ENCODE measurements around the gene FAM163A.
"Not testable (repeated sequence)": the region's sequence is repeated elsewhere in the genome, so short reads cannot be mapped to it uniquely, and the experiment has no call there.

The FAM163A gene

DNA sequence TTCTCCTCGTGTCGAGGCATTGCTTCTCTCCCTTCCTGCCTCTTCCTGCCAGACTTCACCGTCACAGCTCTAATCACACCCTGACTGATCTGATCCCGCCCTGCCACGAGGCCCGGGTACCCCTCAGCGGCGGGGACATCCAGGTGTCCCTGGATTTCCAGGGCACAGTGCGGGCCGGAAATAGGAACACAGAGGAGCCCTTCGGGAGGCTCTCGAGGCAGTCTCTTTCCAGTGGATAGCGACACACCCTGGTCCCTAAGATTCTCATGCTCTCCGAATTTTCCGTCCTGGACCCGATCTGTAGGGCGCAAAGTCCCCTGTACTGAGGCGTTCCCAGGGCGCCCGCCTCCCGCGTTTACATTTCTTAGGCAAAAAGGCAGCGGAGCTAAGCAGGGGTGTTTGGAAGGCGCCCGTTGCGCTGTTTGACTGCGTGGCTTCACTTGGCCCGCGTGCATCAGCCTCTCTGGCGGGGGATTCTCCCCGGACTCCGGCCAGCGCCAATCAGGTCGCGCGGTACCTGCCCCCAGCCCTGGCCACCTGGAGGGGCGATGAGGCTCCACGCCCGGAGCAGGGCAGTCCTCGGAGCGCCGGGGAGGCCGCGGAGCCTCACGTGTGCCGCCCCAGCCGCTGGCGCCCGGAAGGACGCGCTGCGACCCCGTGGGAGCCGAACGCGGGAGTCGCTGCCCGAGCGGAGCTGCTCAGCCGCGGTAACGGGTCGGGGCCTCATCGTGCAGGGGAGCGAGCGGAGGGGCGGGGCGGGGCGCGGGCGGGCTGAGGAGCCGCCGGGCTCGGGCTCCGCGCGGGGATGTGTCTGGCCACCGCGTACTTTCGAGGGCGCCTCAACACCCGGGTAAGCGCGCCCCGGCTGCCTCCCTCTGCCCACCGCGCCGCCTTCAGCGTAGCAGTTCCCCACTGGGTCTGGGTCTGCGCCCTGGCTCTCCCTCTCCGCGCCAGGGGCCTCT lies at the start of gene FAM163A:
Gene FAM163A, plus strand, starts transcription at position 575 of the 962 bp plus-strand sequence. CDS start 69,807 bp downstream, outside the sequence.
- peak within 1 kb of the TSS; percentile 4 for H3K4me3 ChIP-seq (ENCODE audit: low read length)
- no peak for DNase-seq (ENCODE audit: low read depth)
- TF ChIP-seq, protein P1, sequence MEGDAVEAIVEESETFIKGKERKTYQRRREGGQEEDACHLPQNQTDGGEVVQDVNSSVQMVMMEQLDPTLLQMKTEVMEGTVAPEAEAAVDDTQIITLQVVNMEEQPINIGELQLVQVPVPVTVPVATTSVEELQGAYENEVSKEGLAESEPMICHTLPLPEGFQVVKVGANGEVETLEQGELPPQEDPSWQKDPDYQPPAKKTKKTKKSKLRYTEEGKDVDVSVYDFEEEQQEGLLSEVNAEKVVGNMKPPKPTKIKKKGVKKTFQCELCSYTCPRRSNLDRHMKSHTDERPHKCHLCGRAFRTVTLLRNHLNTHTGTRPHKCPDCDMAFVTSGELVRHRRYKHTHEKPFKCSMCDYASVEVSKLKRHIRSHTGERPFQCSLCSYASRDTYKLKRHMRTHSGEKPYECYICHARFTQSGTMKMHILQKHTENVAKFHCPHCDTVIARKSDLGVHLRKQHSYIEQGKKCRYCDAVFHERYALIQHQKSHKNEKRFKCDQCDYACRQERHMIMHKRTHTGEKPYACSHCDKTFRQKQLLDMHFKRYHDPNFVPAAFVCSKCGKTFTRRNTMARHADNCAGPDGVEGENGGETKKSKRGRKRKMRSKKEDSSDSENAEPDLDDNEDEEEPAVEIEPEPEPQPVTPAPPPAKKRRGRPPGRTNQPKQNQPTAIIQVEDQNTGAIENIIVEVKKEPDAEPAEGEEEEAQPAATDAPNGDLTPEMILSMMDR (conservative IDR thresholded peaks at IDR 0.05; ENCODE audit: low read depth, low read length): no peak

DNA sequence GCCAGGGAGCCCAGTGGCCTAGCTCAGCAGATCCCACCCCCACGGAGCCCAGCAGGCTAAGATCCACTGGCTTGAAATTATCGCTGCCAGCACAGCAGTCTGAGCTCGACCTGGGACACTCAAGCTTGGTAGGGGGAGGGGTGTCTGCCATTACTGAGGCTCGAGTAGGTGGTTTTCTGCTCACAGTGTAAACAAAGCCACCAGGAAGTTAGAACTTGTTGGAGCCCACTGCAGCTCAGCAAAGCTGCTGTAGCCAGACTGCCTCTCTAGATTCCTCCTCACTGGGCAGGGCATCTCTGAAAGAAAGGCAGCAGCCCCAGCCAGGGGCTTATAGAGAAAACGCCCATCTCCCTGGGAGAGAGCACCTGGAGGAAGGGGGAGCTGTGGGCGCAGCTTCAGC lies 48.6 kb upstream of the FAM163A start:
- DNase-seq (ENCODE audit: low read depth): not testable (repeated sequence)

DNA sequence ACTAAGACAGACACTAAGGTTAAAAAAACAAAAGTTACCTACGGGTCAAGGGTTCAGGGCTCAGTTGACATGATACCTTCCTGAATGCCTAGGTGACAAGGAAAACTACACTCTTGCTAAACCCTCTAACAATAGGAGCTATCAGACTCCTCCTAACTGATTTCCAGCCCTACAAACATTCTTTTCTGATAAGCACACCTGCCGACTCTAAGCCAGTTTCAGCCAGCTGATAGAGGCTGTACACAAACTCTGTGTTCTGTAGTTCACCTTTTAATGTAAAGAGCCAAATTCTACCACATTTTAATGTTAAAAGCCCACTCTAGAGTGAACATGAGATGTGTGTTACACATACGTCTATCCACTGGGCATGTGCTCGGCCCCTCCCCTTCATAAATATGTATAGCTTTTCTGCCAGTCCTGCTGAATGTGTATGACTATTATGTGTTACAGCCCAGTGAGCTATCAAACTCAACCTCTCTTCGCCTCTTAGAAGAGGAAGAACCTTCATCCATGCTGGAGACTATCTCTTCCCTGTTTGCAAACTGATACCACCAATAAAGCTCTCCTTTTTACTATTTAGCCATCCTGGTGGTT lies 40.0 kb upstream of the FAM163A start:
- H3K4me3 ChIP-seq (ENCODE audit: low read length): no peak overlapping the region
- TF ChIP-seq, protein P1 (conservative IDR thresholded peaks at IDR 0.05; ENCODE audit: low read depth, low read length): no peak
- no peak for DNase-seq (ENCODE audit: low read depth)

More for the DNA sequence above, 48.6 kb upstream of the FAM163A start:
- not testable (repeated sequence) for H3K4me3 ChIP-seq (ENCODE audit: low read length)

DNA sequence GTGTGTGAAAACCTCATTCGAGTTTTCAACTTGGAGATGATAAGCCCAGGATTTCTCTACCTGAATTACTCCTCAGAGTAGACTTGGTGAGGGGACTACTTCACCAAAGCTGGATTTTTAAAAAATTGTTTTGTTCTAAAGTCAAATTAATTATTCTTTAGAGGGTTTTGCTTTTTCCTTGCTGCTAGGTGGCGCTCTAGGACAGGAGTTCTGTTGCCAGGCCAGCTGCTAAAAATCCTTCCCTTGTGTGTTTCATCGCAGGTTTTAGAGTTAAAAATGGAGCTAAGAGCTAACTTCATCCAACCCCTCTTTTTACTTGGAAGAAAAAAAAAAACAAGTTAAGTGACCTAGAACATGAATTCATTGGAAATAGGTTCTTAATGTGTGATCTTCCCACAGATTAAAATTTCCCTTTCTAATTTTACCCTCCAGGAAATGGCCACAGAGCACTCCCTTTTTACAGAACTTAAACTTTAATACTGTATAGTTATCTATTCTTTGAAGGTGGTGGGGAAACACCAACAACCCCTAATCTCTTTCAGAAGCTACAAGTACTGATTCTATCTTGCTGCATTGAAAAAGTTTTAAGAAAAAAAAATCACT lies 36.7 kb upstream of the FAM163A start:
- H3K4me3 ChIP-seq (ENCODE audit: low read length): no peak overlapping the region
- DNase-seq (ENCODE audit: low read depth): no peak
- TF ChIP-seq, protein P1 (conservative IDR thresholded peaks at IDR 0.05; ENCODE audit: low read depth, low read length): peak; percentile 72

DNA sequence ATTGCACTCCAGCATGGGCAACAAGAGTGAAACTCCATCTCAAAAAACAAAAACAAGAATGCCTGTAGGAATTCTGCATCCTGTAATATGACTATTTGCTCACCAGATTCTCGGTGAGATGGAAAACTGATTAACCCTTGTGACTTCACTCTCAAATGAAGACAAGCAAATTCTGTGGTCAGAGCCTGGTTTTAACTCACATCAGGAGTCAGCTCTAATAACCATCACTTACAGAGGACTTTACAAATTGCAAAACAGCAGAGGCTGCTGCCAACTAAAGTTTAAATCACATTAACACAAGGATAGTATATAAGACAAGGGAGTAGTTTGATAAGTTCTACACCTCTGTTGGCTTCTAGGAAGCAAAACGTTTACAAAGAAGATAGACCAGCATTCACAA lies 35.7 kb upstream of the FAM163A start:
- peak; percentile 26 for DNase-seq (ENCODE audit: low read depth)
- TF ChIP-seq, protein P1 (conservative IDR thresholded peaks at IDR 0.05; ENCODE audit: low read depth, low read length): no peak
- H3K4me3 ChIP-seq (ENCODE audit: low read length): no peak overlapping the region

DNA sequence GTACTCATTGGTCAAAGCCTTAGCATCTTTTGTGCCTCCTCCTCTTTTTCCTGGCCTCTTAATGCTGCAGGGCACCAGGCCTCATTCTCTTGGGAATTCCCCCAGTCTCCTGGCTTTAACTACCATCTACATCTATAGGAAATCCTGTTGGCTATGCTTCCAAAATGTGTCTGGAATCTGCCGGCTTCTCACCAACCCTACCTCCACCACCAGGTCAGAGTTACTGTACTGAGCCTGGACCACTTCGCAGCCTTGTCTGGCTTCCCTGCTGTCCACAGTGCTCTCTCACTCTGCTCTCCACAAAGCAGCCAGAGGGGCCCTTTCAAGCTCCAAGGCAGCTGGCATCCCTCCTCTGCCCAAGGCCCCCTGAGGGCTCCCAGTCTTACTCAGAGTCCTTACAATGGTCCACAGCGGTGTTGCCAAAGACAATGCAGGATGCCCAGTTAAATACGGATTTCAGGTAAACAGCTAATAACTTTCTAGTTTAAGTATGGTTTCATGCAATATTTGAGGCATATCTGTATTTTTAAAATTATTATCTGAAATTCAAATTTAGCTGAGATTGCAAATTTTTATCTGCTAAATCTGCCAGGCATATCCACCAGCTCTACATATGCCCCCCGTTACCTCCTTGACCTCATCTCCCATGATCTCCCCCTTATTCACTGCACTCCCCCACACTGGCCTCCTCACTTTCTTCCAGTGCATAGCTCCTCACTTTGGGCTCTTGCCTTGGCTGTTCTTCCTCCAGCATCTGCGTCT lies 34.5 kb upstream of the FAM163A start:
- DNase-seq (ENCODE audit: low read depth): no peak
- TF ChIP-seq, protein P1 (conservative IDR thresholded peaks at IDR 0.05; ENCODE audit: low read depth, low read length): no peak

More for the DNA sequence above, 34.5 kb upstream of the FAM163A start:
- no peak overlapping the region for H3K4me3 ChIP-seq (ENCODE audit: low read length)
